GM18526 (cell line): ENCODE results near the gene PCDHB1.

ENCODE experiments used
- POLR2A ChIP-seq: IDR thresholded peaks from 3 replicates; pipeline ENCODE4 v1.6.1; 2011; ENCODE audit not compliant: insufficient read length; ENCODE audit errors: extremely low read depth

The PCDHB1 gene, protein sequence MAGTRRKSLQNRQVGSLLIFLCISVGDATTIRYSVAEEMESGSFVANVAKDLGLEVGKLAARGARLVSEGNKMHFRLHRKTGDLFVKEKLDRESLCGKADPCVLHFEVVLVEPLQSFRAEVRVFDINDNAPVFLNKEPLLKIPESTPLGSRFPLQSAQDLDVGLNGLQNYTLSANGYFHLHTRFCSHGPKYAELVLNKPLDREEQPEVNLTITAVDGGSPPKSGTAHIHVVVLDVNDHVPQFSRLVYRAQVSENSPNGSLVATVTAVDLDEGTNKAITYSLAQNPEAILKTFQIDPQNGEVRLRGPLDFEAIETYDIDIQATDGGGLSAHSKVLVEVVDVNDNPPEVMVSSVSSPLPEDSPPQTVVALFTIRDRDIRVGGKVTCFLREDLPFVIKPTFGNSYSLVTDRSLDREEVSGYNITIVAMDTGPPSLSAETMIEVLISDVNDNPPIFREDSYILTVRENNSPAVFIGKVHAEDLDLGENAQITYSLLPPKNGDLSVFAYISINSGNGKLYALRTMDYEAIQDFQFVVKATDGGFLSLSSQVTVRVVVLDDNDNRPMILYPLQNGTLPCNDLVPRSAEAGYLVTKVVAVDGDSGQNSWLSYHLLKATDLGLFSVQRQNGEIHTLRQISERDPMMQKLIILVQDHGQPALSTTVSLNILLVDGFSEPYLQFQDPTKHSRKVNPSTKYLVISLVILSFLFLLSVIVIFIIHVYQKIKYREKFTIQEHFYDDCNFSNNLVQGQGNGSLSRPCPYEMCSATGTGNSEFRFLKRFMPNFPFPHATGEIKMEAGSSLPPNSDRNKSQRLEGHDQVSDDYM

DNA sequence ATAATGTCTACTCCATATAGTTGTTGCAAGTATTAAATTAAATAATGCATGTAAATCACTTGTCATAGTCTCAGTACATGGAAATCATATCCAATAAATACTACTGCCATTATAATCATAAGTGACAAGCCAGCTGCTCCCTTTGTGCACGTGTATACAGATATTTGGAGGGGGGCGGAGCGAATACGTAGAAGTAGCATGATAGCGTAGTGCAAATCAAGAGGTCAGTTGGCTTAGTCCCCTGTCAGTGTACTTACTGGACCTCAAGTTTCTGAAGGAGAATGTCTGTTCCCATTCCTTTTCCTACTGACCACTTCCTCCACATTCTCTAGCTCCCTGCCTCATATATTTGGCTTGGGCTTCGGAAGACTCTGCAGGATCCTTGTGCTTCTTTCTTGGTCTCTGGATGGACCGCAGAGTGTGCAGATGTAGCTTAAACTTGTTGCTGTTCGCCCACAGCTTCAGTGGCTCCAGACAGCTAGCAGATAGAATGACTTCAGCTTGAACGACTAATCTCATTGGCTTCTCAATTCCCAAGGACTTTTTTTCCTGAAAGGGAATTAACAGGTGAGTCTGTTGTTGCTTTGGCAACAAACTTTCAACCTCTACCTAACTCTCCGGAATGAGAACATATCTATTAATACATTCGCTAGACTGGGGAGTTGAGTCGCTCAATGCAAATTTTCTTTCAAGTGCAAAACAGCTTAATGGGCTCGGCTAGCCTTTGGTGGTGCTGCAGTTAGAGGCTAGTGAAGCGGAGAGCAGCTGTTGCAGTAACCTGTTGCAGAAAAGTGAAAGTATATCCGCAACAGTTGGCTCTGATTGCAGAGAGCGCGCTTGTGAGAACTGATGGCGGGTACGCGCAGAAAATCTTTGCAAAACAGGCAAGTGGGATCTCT is at the start of gene PCDHB1:
TSS of gene PCDHB1 (plus strand) at position 753 of the 899 bp plus-strand sequence. CDS start at position 850, 97 bp downstream.
- no peak for TF ChIP-seq POLR2A

DNA sequence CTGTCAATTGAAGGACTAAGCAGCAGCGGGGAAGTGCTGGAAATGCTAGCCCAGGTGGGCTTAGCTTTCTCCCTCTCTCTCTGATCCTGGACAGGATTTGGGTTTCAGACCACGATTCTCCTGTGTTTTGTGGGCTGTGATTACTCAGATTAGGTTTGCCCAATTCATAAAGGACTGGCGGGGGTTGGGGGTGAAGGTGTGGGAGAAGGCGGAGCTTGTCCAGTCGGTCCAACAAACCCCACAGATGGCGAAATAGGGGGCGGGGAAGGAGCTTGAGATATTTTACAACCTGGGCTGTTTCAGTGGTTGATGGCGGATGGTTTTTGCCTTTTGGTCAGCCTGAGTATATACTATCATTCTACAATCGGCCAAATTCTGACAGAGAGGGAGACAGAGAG is 49.7 kb upstream of the PCDHB1 start:
- no peak for TF ChIP-seq POLR2A

DNA sequence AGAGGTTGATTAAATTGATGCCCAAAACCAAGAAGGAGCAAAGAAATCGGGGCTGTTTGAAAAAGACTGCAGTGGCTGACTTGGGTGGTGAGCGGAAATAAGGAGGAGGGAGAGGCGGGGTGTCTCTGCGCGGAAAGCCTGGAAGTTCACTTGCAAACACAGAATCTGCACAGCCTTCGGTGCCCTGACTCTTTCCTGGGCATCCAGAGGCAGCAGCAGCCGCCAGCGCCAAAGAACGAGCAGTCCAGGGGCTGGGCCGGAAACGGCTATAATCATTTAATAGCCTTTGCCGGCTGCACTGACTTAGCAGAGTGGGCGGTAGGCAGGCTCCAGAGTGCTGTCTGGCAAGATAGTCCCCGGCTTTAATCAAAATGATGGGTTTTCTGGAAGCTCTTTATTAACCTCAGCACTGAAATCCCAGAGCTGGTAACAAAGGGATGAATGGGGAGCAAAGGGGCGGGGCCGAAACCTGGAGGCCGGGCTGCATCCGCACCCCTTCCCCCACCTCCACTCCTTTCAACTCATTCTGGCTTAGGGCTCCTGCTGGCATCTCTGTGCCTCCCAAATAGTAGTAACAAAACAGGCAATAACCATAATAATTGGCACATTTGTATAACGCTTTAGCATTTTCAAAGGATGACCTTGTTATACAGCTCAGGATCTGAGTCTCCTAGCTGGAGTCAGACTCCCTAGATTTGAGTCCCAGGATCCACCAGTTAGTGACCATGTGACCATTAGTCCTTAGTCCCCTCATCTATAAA is 49.1 kb upstream of the PCDHB1 start:
- TF ChIP-seq POLR2A: no peak

DNA sequence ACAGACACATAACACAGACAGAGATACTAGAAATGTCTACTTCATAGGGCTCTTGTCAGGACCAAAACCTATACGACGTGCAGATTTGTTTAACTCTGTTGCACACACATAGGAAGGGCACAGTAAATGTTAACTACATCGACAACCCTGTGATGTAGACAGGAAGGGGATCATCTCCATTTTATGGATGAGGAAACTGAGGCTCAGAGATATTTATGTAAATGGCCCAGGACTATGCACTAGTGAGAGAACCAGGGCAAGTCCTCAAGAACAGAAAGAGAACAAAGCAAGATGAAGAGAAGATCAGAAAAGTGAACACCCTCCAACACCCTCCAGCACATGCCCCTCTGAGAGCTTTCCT is 48.6 kb upstream of the PCDHB1 start:
- TF ChIP-seq POLR2A: no peak

DNA sequence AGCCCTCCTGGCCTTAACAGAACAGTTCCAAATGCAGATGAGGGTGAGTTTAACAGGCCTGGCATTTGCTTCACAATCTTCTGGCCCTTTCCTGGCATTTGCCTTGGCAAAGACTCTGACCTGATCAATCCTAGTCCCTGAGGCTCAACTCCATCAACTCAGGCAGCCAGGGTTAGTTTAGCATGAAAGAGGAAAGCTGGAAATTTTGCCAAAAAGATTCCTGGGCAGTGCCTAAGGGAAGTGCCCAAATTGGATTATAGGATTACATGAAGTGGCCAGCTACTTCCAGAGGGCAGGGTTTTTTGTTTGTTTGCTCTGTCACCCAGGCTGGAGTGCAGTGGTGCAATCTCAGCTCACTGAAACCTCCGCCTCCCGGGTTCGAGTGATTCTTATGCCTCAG is 48.1 kb upstream of the PCDHB1 start:
- no peak for TF ChIP-seq POLR2A

DNA sequence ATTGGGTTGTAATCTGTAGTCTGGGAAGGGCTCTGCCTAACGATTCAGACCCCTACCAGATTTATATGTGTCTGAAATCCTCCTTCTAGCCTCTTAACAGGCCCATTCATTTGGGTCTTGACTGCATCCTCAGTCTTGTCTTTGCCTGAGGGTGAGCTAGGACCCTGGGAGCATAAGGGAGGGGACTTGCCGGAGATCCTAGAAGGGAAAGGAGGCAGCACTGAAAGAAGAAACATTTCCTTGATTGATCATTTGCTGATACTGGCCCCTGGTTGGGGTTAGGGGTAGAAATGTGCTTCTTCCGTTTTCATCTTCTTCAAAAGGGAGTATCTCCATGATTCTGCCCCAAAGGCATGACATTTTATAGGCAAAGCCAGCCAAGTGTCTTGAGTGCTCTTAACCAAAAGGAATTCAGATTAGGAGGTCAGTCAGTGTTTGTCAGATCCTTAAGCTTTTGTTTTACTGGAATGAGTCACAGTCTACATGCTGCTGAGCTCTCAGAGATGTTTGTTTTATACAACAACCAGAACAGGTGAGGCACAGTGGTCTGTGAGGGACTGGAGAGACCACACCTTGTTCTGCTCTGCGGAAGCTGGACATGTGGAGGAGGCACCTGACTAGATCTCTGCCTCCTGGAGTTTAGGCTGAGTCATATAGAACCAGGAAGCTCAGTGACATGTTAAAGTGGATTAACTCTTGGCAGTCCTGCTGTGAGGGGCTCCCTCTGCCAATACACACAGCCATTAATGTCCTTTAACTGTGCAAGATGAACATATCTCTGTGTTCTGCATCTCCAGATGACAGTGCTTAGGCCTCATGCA is 47.2 kb upstream of the PCDHB1 start:
- no peak for TF ChIP-seq POLR2A

DNA sequence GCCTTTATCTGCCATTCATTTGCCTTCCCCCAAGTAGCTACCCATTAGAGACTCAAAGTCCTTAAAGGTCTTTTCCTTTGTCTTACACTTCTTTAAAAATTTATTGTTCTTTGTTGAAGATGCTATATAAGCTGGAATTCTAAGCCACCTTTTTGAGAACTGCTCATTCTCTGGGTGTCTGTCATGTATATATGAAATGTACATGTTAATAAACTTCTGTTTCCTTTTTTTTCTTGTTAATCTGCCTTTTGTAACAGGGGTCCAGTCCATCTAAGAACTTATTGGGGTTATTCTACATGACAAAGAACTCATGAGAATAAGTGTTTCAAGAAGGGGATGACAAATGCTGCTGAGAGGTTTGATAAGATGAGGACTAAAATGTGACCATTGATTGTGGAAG is 43.4 kb upstream of the PCDHB1 start:
- TF ChIP-seq POLR2A: no peak

DNA sequence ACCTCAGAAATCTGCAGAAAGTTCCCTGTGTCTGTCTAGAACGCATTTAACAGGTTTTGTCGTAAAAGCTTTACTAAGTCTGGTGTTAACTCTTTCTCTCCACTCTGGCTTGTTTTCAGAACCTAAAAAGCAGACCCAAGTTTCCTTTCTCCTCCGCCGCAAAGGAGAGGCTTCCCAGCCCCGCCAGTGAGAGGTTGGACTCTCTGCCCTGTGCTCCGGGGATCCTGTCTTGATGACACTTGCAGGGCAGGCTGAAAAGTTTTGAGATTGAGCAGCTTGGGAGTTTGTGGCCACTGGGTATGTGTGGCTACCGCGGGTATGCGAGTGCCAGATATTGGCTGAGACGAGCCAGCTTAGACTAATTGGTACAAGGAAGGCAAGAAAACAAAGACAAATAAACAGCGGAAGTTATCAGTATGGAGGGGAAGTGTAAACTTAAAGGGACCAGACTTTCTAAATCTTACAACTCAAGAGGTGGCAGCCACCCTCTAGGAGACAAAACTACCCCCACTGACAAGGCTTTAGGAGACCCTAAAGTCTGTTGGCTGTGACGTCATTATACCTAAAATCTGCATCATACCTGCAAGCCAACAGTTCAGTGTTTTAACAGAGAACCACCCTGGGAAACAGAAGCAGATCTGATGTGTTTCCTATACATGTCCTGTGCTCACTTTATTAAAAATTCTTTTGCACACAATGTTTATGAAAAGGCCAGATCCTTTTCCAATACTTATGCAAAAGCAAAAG is 41.0 kb upstream of the PCDHB1 start:
- TF ChIP-seq POLR2A: no peak

DNA sequence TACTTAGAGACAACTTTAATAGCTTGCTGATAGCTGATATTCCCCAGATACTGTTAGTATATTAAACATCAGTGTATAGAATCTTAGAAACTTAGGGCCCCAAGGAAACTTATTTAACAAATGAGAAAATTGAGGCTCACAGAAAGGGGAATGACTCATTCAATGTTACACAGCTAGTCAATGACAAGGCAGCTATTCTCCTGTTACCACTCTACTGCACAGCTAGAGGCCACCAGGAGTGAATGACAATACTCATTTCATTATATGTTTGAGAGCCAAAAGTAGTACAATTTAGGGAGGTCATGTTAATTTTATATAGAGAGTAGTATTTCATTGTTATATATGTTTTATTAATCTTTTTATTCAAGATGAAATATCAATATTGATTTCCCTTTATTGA is 33.2 kb upstream of the PCDHB1 start:
- TF ChIP-seq POLR2A: no peak

DNA sequence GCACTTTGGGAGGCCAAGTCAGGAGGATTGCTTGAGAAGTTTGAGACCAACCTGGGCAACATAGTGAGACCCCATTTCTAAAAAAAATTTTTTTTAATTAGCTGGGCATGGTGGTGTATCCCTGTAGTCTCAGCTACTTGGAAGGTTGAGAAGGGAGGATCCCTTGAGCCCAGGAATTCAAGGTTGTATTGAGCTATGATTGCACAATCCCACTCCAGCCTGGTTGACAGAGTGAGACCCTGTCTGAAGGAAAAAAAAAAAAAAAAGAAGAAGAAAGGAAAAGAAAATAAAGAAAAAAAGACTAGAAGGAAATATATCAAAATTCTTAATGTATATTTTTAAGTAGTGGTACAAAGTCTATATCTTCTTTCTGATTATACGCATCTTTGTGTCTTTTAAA is 28.8 kb upstream of the PCDHB1 start:
- no peak for TF ChIP-seq POLR2A

DNA sequence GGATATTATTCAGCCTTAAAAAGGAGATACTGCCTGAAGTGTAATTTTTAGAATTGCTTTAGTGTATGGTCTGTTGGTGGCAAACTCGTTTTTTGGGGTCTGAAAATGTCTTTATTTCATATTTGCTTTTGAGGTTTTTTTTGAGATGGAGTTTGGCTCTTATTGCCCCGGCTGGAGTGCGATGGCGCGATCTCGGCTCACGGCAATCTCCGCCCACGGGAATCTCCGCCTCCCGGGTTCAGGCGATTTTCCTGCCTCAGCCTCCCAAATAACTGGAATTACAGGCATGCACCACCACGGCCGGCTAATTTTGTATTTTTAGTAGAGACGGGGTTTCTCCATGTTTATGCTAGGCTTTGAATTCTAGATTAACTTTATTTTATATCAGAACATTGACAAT is 20.2 kb upstream of the PCDHB1 start:
- no peak for TF ChIP-seq POLR2A

DNA sequence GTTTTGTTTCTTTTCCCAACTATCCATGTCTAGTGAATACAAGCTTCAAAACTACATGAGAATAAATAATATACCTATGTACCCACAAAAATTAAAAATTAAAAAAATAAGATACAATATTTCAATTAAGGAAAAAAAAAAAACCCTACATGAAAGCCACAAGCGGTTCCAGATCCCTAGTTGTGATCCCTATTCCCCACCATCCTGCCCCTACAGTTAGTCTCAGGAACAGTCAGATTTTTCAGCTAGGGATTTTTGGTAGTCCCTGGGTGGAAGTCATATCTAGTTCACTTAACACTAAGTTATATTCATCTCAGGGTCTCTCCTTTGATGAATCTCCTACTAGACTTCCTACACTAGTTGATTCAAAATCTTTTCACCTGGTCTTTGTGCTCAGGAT is 18.5 kb upstream of the PCDHB1 start:
- TF ChIP-seq POLR2A: no peak

DNA sequence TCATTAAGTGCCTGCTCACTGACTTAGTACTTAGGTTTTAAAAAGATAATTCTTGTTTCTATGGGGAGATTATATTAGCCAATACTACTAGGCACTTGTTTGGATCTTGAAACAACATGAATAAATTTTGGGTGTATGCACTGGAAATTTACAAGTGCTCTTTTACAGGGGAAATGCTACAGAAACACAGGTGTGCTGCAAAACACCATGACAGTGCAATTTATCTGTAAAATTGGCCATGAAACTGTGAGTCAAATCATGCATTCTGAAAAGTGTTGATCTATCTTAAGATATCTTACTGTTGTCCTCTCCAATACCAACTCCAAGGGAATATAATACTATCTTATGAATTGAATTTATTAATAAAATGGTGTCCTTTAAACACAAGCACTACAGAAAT is 12.1 kb upstream of the PCDHB1 start:
- no peak for TF ChIP-seq POLR2A

DNA sequence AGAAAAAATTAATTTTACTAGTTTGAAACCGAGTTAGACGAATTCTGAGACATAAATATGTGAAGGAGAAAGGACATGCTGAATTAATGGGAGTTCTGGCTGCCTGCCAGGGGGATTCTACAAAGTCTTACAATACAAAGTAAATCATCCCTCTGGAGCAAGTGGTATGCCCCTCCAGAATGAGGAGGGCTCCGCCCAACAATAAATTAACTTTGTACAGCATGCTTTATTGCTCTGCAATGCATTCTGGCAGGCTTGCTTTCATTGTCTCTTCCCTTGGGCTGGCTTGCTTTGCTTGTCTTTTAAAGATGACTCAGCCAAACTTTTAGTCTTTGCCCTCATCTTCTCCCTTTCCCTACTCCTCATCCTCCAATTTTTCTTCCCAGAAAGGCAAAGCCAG is 11.7 kb upstream of the PCDHB1 start:
- TF ChIP-seq POLR2A: no peak
